K562 (cell line): Measurements from ENCODE around the gene CRIP3.

Source experiments
- ELK1 ChIP-seq: sonication (generic); formaldehyde crosslinking; IDR thresholded peaks from 2 replicates; pipeline ENCODE4 v1.8.1; 2022; ENCODE audit warnings: missing genetic modification reagents
- RCOR1 ChIP-seq, 2 experiments: IDR thresholded peaks; 2 replicates each; pipeline ENCODE4 v1.6.1; 2012; ENCODE audit warnings: low read depth in 2 of 2, low read length in 2 of 2, borderline replicate concordance in 1 of 2, improper control_type of control experiment in 1 of 2
- RNF219 ChIP-seq: fragments of 250-450 bp; sonication (Bioruptor Pico); IDR thresholded peaks from 2 replicates; pipeline ENCODE4 v1.5.0; 2022; ENCODE audit warnings: mild to moderate bottlenecking
- TRIM28 ChIP-seq: fragments of 450-650 bp; IDR thresholded peaks from 2 replicates; pipeline ENCODE4 v1.6.1; 2017
- TF ChIP-seq, protein P1 (sequence below), 3 experiments: IDR thresholded peaks in 2 of 3; conservative IDR thresholded peaks in 1 of 3; 2 replicates each; pipeline ENCODE4 v1.5.1; 2011 to 2012; ENCODE audit warnings: low read length in 3 of 3, mild to moderate bottlenecking in 3 of 3, control low read depth in 2 of 3, improper control_type of control experiment in 1 of 3, inconsistent platforms in 1 of 3, low read depth in 1 of 3, mixed read lengths in 1 of 3, moderate library complexity in 1 of 3; ENCODE audit not compliant: insufficient read depth in 2 of 3

- TF ChIP-seq RCOR1 (IDR thresholded peaks at IDR 0.05; ENCODE audit: borderline replicate concordance in 1 of 2, low read depth in 2 of 2, low read length in 2 of 2), result no peak
- no peak for TF ChIP-seq RNF219 (CRISPR knock-in tag)
- TF ChIP-seq TRIM28, result no peak
- TF ChIP-seq, protein P1, sequence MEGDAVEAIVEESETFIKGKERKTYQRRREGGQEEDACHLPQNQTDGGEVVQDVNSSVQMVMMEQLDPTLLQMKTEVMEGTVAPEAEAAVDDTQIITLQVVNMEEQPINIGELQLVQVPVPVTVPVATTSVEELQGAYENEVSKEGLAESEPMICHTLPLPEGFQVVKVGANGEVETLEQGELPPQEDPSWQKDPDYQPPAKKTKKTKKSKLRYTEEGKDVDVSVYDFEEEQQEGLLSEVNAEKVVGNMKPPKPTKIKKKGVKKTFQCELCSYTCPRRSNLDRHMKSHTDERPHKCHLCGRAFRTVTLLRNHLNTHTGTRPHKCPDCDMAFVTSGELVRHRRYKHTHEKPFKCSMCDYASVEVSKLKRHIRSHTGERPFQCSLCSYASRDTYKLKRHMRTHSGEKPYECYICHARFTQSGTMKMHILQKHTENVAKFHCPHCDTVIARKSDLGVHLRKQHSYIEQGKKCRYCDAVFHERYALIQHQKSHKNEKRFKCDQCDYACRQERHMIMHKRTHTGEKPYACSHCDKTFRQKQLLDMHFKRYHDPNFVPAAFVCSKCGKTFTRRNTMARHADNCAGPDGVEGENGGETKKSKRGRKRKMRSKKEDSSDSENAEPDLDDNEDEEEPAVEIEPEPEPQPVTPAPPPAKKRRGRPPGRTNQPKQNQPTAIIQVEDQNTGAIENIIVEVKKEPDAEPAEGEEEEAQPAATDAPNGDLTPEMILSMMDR (IDR thresholded peaks at IDR 0.05 in 2 of 3, conservative IDR thresholded peaks at IDR 0.05 in 1 of 3; ENCODE audit: insufficient read depth in 2 of 3, low read depth in 1 of 3, low read length in 3 of 3), result no peak
- no peak for TF ChIP-seq ELK1 (CRISPR knock-in tag)
These were observed 34.3 kb downstream of the CRIP3 start for GRCh38 chr6:43274127-43274915.
